ENCODE results near the gene IL6.

IL6 gene

DNA sequence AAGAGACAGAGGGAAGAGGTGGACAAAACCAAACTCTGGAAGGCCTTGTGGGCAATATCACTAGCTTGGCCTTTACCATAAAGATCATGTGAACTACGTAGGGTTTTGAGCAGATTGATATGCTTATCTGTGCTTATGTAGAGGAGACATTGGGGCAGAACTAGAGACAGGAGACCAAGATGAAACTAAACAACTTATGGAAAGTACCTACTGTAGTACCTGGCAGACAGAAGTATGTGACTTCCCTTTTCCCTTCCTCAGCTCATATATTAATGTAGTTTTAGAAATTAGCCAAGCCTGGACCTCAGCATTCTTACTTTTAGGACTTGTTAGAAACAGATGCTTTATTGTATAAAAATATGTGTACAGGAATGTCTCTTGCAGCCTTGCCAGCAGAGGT lies 14.0 kb upstream of the IL6 start:
- H3K27ac Mint-ChIP-seq, result no peak overlapping the region
- H3K4me1 Mint-ChIP-seq (ENCODE audit: low read depth), result peaks cover 9% of the 10 kb centered on the region
- no peak overlapping the region for H3K4me3 Mint-ChIP-seq
- H3K36me3 Mint-ChIP-seq (ENCODE audit: low read depth), result no peaks in the 10 kb centered on the region
- no peaks in the 10 kb centered on the region for H3K9me3 Mint-ChIP-seq
- peaks cover 33% of the 10 kb centered on the region for H3K27me3 Mint-ChIP-seq (ENCODE audit: low read depth)

DNA sequence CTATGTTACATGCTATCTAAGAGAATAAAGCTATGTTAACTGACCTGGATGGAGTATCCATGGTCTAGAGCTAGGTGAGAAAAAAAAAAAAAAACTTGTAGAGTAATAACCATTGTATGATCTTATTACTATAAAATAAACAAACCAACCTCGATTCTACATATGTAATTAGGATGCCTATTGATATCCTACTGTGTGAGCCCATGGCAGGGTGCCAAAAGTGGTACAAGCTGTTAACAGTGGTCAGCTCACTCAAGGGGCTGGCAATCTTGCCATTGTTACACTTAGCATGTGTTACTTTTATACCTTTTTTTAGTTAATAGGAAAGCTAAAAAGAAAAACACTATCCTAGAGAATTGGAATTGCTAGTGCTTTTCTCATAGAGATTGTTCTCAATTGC lies 13.5 kb upstream of the IL6 start:
- Mint-ChIP-seq H3K4me3 (no peak overlapping the region), H3K36me3 (ENCODE audit: low read depth) (no peaks in the 10 kb centered on the region), H3K27me3 (ENCODE audit: low read depth) (peaks cover 34% of the 10 kb centered on the region), H3K4me1 (ENCODE audit: low read depth) (peaks cover 9% of the 10 kb centered on the region), H3K27ac (no peak overlapping the region), H3K9me3 (no peaks in the 10 kb centered on the region)

DNA sequence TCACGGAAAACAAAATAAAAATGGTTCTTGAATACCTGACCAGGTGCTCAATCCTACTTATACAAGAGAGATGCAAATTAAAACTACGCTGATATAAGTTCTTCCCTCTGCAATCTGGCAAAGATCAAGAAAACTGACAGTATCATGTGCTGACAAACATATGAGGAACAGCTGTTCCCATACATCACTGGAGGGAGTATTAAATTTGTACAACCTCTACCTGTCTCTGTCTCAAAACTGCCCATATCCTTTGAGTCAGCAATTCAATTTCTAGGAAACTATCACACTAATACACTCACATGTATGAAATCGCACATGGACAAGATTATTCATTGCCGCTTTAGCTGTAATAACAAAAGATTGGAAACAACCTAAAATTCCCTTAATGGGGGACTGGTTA lies 11.0 kb upstream of the IL6 start:
- Mint-ChIP-seq H3K27ac (no peak overlapping the region), H3K27me3 (ENCODE audit: low read depth) (peaks cover 51% of the 10 kb centered on the region), H3K36me3 (ENCODE audit: low read depth) (peaks cover 1% of the 10 kb centered on the region), H3K9me3 (no peaks in the 10 kb centered on the region), H3K4me1 (ENCODE audit: low read depth) (peaks cover 9% of the 10 kb centered on the region), H3K4me3 (no peak overlapping the region)

DNA sequence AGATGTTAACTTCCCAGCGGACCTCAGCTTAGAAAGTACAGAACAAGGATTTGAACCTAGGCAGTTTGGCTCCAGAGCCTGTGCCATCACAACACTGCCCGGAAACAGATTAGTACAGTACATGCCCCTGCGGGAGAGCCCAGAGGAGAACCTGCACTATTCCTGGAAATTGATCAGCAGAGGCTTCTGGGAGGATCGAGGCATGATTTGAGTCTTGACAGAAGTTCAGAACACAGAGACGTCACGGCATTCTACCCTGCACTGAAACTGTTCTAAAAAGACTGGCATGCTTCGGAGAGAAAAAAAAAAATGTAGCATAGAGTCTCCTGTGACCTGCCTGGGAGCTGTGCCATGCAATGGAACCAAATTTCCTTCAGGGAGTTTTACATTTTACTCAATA lies 9.2 kb upstream of the IL6 start:
- Mint-ChIP-seq H3K9me3 (no peaks in the 10 kb centered on the region), H3K27me3 (ENCODE audit: low read depth) (peaks cover 48% of the 10 kb centered on the region), H3K4me3 (no peak overlapping the region), H3K27ac (no peak overlapping the region), H3K4me1 (ENCODE audit: low read depth) (peaks cover 7% of the 10 kb centered on the region), H3K36me3 (ENCODE audit: low read depth) (peaks cover 1% of the 10 kb centered on the region)

DNA sequence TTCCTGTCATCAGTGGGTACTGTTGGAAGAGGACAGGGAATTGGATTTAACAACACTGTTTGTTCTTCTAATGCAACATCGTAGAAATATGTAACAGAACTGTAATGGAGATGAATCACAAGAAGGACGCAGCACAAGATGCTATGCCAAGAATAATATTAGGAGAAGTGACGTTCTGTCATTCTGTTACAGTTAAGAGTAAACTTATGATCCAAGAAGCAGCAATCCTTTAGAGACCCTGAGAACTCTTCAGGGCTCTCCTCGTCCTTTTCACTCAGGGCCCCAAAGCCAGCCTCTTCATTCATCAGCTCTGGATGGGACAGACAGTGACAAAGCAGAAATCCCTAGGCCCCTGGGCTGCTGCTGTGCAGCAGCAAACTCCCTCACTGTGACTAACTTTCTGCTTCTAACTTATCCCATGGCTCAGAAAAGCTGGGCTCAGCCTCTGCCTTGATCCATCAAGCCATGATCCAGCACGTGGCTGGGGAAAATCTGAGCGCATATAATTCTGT lies 8.7 kb upstream of the IL6 start:
- peaks cover 7% of the 10 kb centered on the region for H3K4me1 Mint-ChIP-seq (ENCODE audit: low read depth)
- peaks cover 1% of the 10 kb centered on the region for H3K36me3 Mint-ChIP-seq (ENCODE audit: low read depth)
- H3K9me3 Mint-ChIP-seq, result no peaks in the 10 kb centered on the region
- peaks cover 43% of the 10 kb centered on the region for H3K27me3 Mint-ChIP-seq (ENCODE audit: low read depth)
- H3K4me3 Mint-ChIP-seq, result no peak overlapping the region
- no peak overlapping the region for H3K27ac Mint-ChIP-seq

DNA sequence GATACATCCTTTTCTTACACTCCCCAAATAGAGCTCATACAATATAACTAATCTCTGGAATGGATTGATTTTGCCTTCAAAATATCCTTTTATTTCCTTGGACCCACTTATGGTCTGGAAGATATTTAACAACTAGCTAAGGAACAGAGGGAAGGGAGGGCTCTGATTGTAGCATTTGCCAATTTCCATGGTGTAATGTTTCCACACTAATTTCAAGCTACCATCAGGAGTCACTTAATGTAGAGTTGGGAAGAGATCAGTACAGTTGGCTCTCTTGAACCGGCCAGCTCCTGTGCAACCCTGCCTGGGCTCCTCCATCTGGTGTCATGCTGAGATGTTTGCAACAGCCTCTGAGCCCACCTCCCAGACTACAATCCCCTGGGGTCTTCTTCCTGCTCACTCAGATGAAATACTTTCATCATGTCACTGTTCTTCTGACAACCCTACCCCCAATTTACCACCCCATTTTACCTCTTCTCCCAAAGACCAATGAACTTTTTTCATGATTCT lies 8.0 kb upstream of the IL6 start:
- Mint-ChIP-seq H3K27me3 (ENCODE audit: low read depth) (peaks cover 43% of the 10 kb centered on the region), H3K36me3 (ENCODE audit: low read depth) (peaks cover 1% of the 10 kb centered on the region), H3K9me3 (no peaks in the 10 kb centered on the region), H3K27ac (no peak overlapping the region), H3K4me3 (no peak overlapping the region), H3K4me1 (ENCODE audit: low read depth) (peaks cover 11% of the 10 kb centered on the region)

DNA sequence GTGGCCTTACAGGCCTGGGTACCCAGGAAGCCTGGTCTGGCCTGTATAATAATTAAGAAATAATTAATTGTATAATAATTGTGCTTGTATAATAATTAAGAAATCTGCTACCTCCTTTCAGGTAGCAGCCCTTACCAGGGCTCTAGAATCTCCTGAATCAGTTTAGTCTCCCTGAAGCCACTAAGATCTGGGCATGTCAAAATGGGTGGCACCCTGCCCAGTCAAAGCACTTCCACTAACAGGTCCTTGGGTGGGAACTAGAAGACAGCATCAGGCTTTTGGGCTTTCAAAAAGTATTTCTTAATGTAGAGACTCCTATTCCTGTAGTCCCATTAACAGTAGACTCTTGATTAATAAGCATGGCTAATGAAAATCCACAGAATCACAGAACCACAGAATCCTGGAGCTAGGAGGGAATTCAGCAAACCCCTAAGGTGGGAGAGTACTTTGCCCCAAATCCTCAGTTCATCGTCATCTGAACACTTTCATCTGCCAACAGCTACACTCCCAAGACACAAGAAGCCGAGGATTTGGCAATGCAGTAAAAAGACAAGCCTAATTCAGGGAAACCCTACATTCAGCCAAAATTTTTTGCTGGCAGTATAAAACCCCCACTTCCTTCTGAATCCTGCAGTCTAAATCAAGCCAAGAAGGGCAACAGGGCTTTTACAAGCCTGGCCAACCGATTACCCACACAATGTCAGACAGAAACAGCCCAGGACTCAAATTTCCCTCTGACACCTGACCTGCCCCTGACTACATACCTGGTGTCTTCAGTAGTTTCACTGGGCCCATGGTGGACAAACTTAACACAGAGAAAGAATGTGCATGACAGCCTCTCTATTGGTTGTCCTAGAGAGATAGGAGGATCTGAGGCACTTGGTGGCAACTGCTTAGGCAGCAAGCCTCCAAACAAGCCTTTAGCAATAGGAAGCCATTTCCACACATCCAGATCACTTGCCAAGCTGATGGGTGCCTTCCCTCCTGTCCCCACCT lies 5.9 kb upstream of the IL6 start:
- Mint-ChIP-seq H3K4me3 (no peak overlapping the region), H3K9me3 (no peaks in the 10 kb centered on the region), H3K4me1 (ENCODE audit: low read depth) (peaks cover 22% of the 10 kb centered on the region), H3K36me3 (ENCODE audit: low read depth) (peaks cover 1% of the 10 kb centered on the region), H3K27ac (no peak overlapping the region), H3K27me3 (ENCODE audit: low read depth) (peaks cover 38% of the 10 kb centered on the region)

DNA sequence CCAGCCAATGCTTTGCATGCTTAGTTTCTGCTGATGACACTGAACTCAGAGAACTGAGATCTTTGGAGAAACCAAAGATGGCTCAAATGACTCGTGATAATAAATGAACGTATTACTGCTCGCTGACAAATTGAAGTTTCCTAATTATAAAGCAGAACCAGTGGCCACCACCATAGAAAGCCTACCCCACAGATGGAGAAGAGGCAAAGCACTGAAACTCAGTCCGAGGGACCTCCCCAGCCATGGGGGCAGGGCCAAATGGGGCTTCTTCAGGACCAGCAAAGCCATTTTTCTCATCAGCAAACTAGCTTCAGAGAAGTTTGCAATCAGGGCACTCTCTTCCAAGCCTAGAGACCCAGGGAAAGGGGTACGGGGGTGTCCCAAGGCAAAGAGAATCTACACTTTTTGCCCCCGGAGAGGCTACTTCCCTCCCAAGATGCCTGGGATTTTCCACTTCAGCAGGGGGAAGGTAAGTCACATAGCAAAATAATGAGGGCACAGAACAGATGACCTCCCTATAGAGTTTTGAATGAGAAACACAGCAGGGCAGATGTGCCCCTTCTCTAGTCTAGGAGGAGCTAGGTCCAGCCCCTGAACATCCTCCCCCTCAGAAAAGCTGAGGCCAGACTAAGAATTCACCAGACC lies 4.3 kb upstream of the IL6 start:
- Mint-ChIP-seq H3K9me3 (no peaks in the 10 kb centered on the region), H3K4me1 (ENCODE audit: low read depth) (peaks cover 34% of the 10 kb centered on the region), H3K36me3 (ENCODE audit: low read depth) (peaks cover 1% of the 10 kb centered on the region), H3K27ac (no peak overlapping the region), H3K4me3 (no peak overlapping the region), H3K27me3 (ENCODE audit: low read depth) (peaks cover 36% of the 10 kb centered on the region)

DNA sequence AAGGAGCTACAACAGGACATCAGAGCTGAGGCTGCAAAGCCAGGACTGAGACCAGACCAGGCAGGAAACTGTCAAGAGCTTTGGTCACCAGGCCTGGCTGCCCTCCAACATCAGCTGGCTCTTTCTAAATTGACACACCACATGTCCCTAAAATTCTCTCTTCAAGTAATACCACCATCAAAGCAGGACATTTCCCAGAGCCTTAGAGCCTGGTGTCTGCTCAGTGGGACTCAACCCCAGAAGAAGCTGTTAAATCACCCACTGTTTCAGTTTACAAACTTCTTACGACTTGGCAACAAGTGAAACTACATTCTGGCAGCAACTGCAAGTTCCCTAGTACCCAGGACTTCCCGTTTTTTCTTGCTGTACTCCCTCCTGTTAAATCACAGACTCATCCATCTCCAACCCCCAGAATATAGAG lies 3.8 kb upstream of the IL6 start:
- H3K27me3 Mint-ChIP-seq (ENCODE audit: low read depth), result peaks cover 39% of the 10 kb centered on the region
- peaks cover 1% of the 10 kb centered on the region for H3K36me3 Mint-ChIP-seq (ENCODE audit: low read depth)
- no peaks in the 10 kb centered on the region for H3K9me3 Mint-ChIP-seq
- peaks cover 34% of the 10 kb centered on the region for H3K4me1 Mint-ChIP-seq (ENCODE audit: low read depth)
- no peak overlapping the region for H3K27ac Mint-ChIP-seq
- no peak overlapping the region for H3K4me3 Mint-ChIP-seq

DNA sequence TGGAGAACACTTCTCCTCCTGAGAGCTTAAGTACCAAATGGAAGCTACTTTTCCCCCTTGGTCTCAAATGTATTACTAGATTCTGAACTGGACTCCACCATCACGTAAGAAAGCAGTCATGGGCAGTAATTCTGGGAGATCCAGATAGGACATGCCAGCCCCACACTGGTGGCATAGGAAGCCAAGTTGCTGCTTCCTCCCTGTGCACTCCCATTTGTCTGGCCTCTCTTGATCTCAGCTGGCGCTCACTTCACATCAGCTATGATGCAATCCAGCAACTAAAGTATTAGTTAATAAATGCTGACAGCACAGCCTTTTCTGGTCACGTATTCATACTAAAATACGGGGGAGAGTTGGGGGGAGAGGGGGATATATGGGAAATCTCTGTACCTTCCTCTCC lies 3.4 kb upstream of the IL6 start:
- H3K9me3 Mint-ChIP-seq, result no peaks in the 10 kb centered on the region
- no peak overlapping the region for H3K27ac Mint-ChIP-seq
- H3K4me3 Mint-ChIP-seq, result no peak overlapping the region
- H3K36me3 Mint-ChIP-seq (ENCODE audit: low read depth), result peaks cover 1% of the 10 kb centered on the region
- H3K4me1 Mint-ChIP-seq (ENCODE audit: low read depth), result peaks cover 38% of the 10 kb centered on the region
- peaks cover 41% of the 10 kb centered on the region for H3K27me3 Mint-ChIP-seq (ENCODE audit: low read depth)

DNA sequence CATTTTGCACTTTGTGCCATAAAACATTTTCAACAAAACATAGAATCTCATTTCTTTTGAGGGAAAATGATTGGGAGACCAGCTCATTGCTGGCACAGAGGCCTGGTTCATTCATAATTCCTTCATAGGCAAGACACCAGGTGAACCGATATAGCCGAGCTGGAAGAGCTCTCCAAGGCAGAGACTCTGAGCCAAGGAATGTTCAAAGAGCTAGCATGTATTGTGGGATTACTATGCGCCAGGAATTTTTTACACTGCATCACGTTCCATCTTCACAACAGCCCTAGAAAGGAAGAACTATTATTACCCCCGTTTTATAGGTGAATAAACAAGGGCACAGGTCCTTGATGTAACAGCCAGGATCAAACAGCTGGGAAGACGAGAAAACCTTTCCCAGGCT lies 2.1 kb upstream of the IL6 start:
- Mint-ChIP-seq H3K27ac (no peak overlapping the region), H3K9me3 (no peaks in the 10 kb centered on the region), H3K4me3 (no peak overlapping the region), H3K36me3 (ENCODE audit: low read depth) (no peaks in the 10 kb centered on the region), H3K27me3 (ENCODE audit: low read depth) (peaks cover 37% of the 10 kb centered on the region), H3K4me1 (ENCODE audit: low read depth) (peaks cover 40% of the 10 kb centered on the region)

DNA sequence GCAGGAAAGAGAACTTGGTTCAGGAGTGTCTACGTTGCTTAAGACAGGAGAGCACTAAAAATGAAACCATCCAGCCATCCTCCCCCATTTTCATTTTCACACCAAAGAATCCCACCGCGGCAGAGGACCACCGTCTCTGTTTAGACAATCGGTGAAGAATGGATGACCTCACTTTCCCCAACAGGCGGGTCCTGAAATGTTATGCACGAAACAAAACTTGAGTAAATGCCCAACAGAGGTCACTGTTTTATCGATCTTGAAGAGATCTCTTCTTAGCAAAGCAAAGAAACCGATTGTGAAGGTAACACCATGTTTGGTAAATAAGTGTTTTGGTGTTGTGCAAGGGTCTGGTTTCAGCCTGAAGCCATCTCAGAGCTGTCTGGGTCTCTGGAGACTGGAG lies 1.4 kb upstream of the IL6 start:
- Mint-ChIP-seq H3K27me3 (ENCODE audit: low read depth) (peaks cover 34% of the 10 kb centered on the region), H3K4me1 (ENCODE audit: low read depth) (peaks cover 40% of the 10 kb centered on the region), H3K9me3 (no peaks in the 10 kb centered on the region), H3K4me3 (peak overlapping the region; percentile 35), H3K27ac (no peak overlapping the region), H3K36me3 (ENCODE audit: low read depth) (no peaks in the 10 kb centered on the region)

DNA sequence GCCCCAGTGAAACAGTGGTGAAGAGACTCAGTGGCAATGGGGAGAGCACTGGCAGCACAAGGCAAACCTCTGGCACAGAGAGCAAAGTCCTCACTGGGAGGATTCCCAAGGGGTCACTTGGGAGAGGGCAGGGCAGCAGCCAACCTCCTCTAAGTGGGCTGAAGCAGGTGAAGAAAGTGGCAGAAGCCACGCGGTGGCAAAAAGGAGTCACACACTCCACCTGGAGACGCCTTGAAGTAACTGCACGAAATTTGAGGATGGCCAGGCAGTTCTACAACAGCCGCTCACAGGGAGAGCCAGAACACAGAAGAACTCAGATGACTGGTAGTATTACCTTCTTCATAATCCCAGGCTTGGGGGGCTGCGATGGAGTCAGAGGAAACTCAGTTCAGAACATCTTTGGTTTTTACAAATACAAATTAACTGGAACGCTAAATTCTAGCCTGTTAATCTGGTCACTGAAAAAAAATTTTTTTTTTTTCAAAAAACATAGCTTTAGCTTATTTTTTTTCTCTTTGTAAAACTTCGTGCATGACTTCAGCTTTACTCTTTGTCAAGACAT lies 574 bp upstream of the IL6 start:
- Mint-ChIP-seq H3K4me1 (ENCODE audit: low read depth) (peaks cover 44% of the 10 kb centered on the region), H3K4me3 (peak overlapping the region; percentile 64), H3K27ac (peak overlapping the region; percentile 73)

DNA sequence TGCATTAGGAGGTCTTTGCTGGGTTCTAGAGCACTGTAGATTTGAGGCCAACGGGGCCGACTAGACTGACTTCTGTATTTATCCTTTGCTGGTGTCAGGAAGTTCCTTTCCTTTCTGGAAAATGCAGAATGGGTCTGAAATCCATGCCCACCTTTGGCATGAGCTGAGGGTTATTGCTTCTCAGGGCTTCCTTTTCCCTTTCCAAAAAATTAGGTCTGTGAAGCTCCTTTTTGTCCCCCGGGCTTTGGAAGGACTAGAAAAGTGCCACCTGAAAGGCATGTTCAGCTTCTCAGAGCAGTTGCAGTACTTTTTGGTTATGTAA lies 675 bp downstream of the IL6 start:
- Mint-ChIP-seq H3K4me1 (ENCODE audit: low read depth) (peaks cover 44% of the 10 kb centered on the region), H3K9me3 (no peaks in the 10 kb centered on the region), H3K27ac (no peak overlapping the region), H3K27me3 (ENCODE audit: low read depth) (peaks cover 34% of the 10 kb centered on the region), H3K36me3 (ENCODE audit: low read depth) (no peaks in the 10 kb centered on the region), H3K4me3 (no peak overlapping the region)

More for the DNA sequence above, 574 bp upstream of the IL6 start:
- Mint-ChIP-seq H3K36me3 (ENCODE audit: low read depth) (no peaks in the 10 kb centered on the region), H3K27me3 (ENCODE audit: low read depth) (peaks cover 34% of the 10 kb centered on the region), H3K9me3 (no peaks in the 10 kb centered on the region)

Data from T-helper 1 cell treated with Interleukin-12 subunit alpha and Interleukin-12 subunit beta and Interleukin-4 antibody, amounts not matched to agents 30 μg/mL and 1 μg/mL, for 36 hours (primary cell).